Breast epithelium (tissue), 4 donors: ENCODE results near the gene PDE4C. TPM values are rescaled to one million over a fixed set of nuclear protein-coding genes. Genes with fewer than 3 reads are reported as not detected.

Source experiments
- DNase-seq, 2 donors: peaks; one replicate each; pipeline ENCODE4 v3.0.0-alpha.2; 2019; ENCODE audit warnings: low spot score in 2 of 2
- H3K27ac ChIP-seq, 2 donors: fragments of 200-600 bp; sonication (generic) in 1 of 2; one replicate each; pipeline ENCODE4 v1.5.1; 2016 to 2019; ENCODE audit warnings: mild to moderate bottlenecking in 1 of 2
- H3K27me3 ChIP-seq, 2 donors: fragments of 200-600 bp; sonication (generic) in 1 of 2; one replicate each; pipeline versions ENCODE4 v1.5.1 to v1.6.0; 2017 to 2019; ENCODE audit warnings: control low read depth in 1 of 2, mild to moderate bottlenecking in 1 of 2
- H3K36me3 ChIP-seq: fragments of 200-600 bp; one replicate; pipeline ENCODE4 v1.5.1; 2019
- H3K4me1 ChIP-seq, 2 donors: fragments of 200-600 bp; sonication (generic); one replicate each; pipeline ENCODE4 v1.5.1; 2016 to 2019; ENCODE audit warnings: control low read depth in 1 of 2
- H3K4me3 ChIP-seq, 3 donors: fragments of 200-600 bp; sonication (generic); 1 replicate in 2 of 3; 2 replicates in 1 of 3; pipeline ENCODE4 v1.5.1; 2016 to 2019; ENCODE audit warnings: mild to moderate bottlenecking in 3 of 3, moderate library complexity in 2 of 3
- H3K9me3 ChIP-seq, 2 donors: fragments of 200-600 bp; sonication (generic) in 1 of 2; one replicate each; pipeline ENCODE4 v1.5.1; 2016 to 2019; ENCODE audit warnings: control low read depth in 1 of 2
- POLR2A ChIP-seq: fragments of 450-650 bp; IDR thresholded peaks from one replicate; pipeline ENCODE4 v1.6.1; 2016; ENCODE audit warnings: antibody characterized with exemption, mild to moderate bottlenecking, moderate library complexity
- POLR2AphosphoS5 ChIP-seq, 3 donors: sonication (generic); formaldehyde crosslinking; IDR thresholded peaks; one replicate each; pipeline ENCODE4 v1.6.1; 2017; ENCODE audit warnings: antibody characterized with exemption in 3 of 3
- intact Hi-C: fragments of 100-400 bp; cut with DNase I; formaldehyde crosslinking; loops from one replicate; pipeline ENCODE4 v1.15.1; 2023; ENCODE audit warnings: low total_unique reads
- total RNA-seq, 3 donors: library from RNA; depleted of rRNA; stranded (reverse); fragments of >200 nt; gene quantifications; one replicate each; pipeline ENCODE4 v1.1.0, GENCODE V29; 2016
- TF ChIP-seq, protein P1 (sequence below), 3 donors: fragments of 450-650 bp; IDR thresholded peaks; one replicate each; pipeline ENCODE4 v1.5.1; 2016 to 2017; ENCODE audit warnings: antibody characterized with exemption in 3 of 3, mild to moderate bottlenecking in 3 of 3, moderate library complexity in 3 of 3

Gene PDE4C
- total RNA-seq, 3 donors from 2014 or later: 0.33 to 1.3 TPM; not detected in 1

DNA sequence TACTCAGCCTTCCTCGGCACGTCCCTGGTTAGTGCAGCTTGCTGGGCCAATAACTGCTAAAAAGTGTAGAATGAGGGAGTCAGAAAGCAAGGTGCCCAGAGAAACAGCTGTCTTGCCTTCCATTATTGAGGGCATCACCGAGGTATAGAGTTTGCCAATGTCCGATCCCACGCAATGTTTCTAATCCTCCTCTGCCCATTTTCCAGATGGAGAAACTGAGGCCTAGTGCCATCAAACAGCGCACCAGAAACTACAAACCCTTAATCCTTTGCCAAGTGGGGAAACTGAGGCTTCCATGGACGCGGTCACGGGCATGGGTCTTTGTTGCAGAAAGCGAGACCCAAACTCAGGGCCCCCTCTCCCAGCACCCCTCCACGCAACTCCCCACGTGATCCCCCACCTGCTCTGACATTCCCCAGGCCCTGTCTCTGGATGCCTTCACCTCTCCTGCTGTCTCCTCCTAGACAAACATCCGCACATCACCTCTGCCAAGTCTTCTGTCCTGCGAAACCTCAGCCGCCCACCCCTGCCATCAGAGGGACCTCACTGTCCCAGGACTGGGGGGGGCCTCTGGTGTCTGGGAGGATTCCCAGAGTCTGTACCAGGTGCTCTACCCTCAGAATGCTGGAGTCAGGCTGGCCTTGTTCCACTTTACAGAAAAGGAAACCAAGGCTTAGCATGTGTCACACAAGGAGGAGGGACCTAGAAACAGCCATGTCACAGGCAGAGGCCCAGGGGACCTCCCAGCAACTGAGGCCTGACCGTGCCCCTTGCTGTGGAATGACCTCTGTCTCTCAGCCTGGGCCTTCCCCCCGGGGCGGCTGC, 930 bp upstream of the PDE4C start:
- TF ChIP-seq, protein P1, sequence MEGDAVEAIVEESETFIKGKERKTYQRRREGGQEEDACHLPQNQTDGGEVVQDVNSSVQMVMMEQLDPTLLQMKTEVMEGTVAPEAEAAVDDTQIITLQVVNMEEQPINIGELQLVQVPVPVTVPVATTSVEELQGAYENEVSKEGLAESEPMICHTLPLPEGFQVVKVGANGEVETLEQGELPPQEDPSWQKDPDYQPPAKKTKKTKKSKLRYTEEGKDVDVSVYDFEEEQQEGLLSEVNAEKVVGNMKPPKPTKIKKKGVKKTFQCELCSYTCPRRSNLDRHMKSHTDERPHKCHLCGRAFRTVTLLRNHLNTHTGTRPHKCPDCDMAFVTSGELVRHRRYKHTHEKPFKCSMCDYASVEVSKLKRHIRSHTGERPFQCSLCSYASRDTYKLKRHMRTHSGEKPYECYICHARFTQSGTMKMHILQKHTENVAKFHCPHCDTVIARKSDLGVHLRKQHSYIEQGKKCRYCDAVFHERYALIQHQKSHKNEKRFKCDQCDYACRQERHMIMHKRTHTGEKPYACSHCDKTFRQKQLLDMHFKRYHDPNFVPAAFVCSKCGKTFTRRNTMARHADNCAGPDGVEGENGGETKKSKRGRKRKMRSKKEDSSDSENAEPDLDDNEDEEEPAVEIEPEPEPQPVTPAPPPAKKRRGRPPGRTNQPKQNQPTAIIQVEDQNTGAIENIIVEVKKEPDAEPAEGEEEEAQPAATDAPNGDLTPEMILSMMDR (IDR thresholded peaks at IDR 0.05): no peak
- no peak for TF ChIP-seq POLR2AphosphoS5 (IDR thresholded peaks at IDR 0.05)
- no peak for TF ChIP-seq POLR2A
- no peak for DNase-seq
- Histone ChIP-seq H3K36me3 (no peaks in the 10 kb centered on the region), H3K4me1 (peaks cover 0 to 5% of the 10 kb centered on the region in 2 donors), H3K27ac (no peak overlapping the region), H3K9me3 (no peaks in the 10 kb centered on the region), H3K4me3 (no peak overlapping the region), H3K27me3 (peaks cover 8 to 70% of the 10 kb centered on the region in 2 donors)
- intact Hi-C loops: no loop called here

DNA sequence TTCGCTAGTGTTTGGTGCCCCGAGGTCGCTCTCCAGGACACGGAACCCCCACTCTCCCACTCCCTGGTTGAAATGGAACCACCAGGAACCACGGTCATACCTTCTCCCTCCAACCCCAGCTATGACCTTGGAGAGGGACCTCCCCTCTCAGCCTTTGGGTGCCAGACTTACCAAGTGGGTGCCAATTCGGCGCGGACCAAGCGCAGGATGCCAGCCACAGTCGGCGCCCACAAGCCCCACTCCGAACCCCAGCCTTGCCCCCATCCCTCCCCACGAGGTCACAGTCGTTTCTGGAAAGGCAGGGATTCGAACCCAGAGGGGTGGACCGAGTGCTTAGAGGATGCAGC, 910 bp downstream of the PDE4C start:
- no peak for DNase-seq
- peaks cover 0 to 5% of the 10 kb centered on the region in 2 donors for H3K4me1 ChIP-seq
- H3K9me3 ChIP-seq: no peaks in the 10 kb centered on the region
- peaks cover 13 to 69% of the 10 kb centered on the region in 2 donors for H3K27me3 ChIP-seq
- intact Hi-C loops: loop anchor here (2.0 kb wide), 1 partner anchor 45 kb away; no protein-coding TSS in a partner anchor
- H3K4me3 ChIP-seq: peak overlapping the region in 2 of 3 donors; percentile 35 to 61
- H3K27ac ChIP-seq: peak overlapping the region in 1 of 2 donors; percentile 20
- no peaks in the 10 kb centered on the region for H3K36me3 ChIP-seq
- TF ChIP-seq POLR2AphosphoS5 (IDR thresholded peaks at IDR 0.05) (no peak), POLR2A (no peak)

DNA sequence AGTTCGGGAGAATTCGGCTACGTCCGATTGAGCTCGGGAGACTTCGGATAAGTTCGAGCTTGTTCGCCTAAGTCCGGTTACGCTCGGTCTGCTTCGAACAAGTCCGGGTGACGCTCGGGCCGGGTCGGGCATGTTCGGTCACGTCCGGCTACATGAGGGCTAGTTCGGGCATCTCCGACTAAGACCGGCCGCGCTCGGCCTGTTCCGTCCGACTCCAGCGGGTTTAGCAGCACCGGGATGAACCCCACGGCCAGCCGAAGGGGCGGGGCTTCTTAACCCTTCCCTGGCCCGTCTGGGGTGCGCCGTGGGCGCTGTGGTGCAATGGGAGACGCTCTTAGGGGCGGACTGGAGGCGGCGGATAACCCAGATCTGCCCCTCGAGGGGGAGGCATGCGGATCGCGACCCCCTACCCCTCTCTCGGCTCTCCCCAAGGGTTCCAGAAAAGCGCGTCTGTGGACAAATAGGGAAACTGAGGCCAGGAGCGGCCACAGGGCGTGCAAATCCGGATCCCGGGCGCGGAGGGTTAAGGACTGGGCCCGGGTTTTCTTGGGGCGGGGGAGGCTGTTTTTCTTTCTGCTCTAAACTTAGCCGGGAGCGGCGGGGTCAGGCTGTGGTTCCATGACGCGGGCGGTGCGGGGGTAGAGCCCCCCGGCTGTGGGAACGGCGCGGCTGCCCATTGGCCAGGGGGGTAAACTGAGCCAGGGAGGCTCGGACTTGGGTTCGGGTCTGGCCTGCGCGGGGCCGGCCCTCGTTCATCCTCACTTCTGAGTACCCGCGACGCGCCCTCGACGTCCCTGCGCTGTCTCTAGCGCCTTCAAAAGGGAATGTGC, 1.5 kb downstream of the PDE4C start:
- Histone ChIP-seq H3K9me3 (no peaks in the 10 kb centered on the region), H3K27me3 (peaks cover 13 to 66% of the 10 kb centered on the region in 2 donors), H3K27ac (peak overlapping the region in 1 of 2 donors; percentile 20), H3K36me3 (no peaks in the 10 kb centered on the region), H3K4me1 (peaks cover 0 to 5% of the 10 kb centered on the region in 2 donors), H3K4me3 (peak overlapping the region; percentile 29 to 61 (median 35))
- peak; percentile 97 to 99 for DNase-seq
- TF ChIP-seq, protein P1 (IDR thresholded peaks at IDR 0.05): no peak
- TF ChIP-seq POLR2AphosphoS5 (IDR thresholded peaks at IDR 0.05) (no peak), POLR2A (no peak)
- intact Hi-C loops: loop anchor here (2.0 kb wide), 1 partner anchor 44 kb away; no protein-coding TSS in a partner anchor

DNA sequence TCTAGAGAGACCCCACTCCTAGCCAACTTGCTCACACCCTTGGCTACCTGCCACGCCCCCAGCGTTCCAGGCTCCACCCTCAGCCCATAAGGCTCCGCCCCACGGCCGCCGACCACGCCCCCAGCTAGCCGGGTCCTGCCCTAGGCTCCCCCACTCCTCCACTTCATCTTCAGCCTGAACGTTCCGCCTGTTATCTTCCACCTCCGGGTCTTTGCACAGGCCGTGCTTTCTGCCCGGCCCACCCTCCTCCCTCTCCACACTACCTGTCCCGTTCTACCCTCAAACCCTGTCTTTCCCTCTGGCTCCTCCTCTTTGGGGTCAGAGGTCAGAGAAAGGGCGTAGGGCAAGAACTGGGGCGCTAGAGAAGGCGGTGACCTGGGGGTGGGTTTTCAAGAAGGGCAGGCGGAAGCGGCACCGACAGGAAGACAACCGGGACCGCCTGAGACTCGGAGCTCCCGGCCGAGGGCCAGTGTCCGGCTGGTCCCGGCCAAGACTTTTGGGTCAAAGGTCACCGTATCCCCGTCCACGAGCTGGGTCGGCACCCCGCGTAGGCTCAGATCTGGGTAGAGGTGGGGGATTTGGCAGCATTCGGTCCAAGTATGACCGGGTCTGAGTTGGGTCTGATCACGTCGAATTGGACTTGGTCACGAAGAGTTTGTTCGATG, 2.2 kb downstream of the PDE4C start:
- peak overlapping the region; percentile 29 to 61 (median 35) for H3K4me3 ChIP-seq
- H3K9me3 ChIP-seq: no peaks in the 10 kb centered on the region
- no peak overlapping the region for H3K27ac ChIP-seq
- no peaks in the 10 kb centered on the region for H3K36me3 ChIP-seq
- TF ChIP-seq, protein P1 (IDR thresholded peaks at IDR 0.05): no peak
- TF ChIP-seq POLR2AphosphoS5 (IDR thresholded peaks at IDR 0.05) (no peak), POLR2A (no peak)
- H3K4me1 ChIP-seq: peaks cover 0 to 5% of the 10 kb centered on the region in 2 donors
- intact Hi-C loops: loop anchor here (2.0 kb wide), 1 partner anchor 43 kb away; no protein-coding TSS in a partner anchor
- DNase-seq: no peak
- peaks cover 13 to 61% of the 10 kb centered on the region in 2 donors for H3K27me3 ChIP-seq
